HG02885 (cell line): Measurements from ENCODE around the gene LCE7A.

Experiments used
- ATAC-seq: cut with Tn5 transposase; IDR thresholded peaks from one replicate; pipeline ENCODE4 v1.9.1; 2021; ENCODE audit warnings: mild to moderate bottlenecking; ENCODE audit not compliant: unreplicated experiment, poor library complexity

LCE7A gene

GRCh38 chr1:152859696-152860095, at the start of gene LCE7A:
TSS of gene LCE7A (plus strand) at chr1:152859996. CDS start at chr1:152860698, 702 bp downstream.
- no peak for ATAC-seq

- ATAC-seq, result no peak
Measured at GRCh38 chr1:152811050-152811449, 48.7 kb upstream of the LCE7A start.

GRCh38 chr1:152811671-152812070, 48.1 kb upstream of the LCE7A start, which contains the start of gene LCE1B:
TSS of gene LCE1B (plus strand) at chr1:152811971. CDS start at chr1:152812447, 476 bp downstream.
- ATAC-seq, result no peak

GRCh38 chr1:152817309-152817708, 42.5 kb upstream of the LCE7A start:
- no peak for ATAC-seq

- no peak for ATAC-seq
Measured at GRCh38 chr1:152823294-152823693, 36.5 kb upstream of the LCE7A start.

- no peak for ATAC-seq
Measured at GRCh38 chr1:152824964-152825363, 34.8 kb upstream of the LCE7A start.

GRCh38 chr1:152827173-152827572, 32.6 kb upstream of the LCE7A start, which contains the start of gene LCE1A:
TSS of gene LCE1A (plus strand) at chr1:152827473. CDS start at chr1:152827473, 0 bp downstream.
- no peak for ATAC-seq

GRCh38 chr1:152836870-152837269, 22.9 kb upstream of the LCE7A start:
- no peak for ATAC-seq

- no peak for ATAC-seq
Measured at GRCh38 chr1:152842556-152842955, 17.2 kb upstream of the LCE7A start, which contains the start of gene LCE6A. TSS of gene LCE6A (plus strand) at chr1:152842856. CDS start at chr1:152843521, 665 bp downstream.

- no peak for ATAC-seq
Measured at GRCh38 chr1:152855661-152856060, 4.1 kb upstream of the LCE7A start.

- ATAC-seq, result no peak
Measured at GRCh38 chr1:152858062-152858461, 1.7 kb upstream of the LCE7A start.

GRCh38 chr1:152860129-152860528, 333 bp downstream of the LCE7A start:
- no peak for ATAC-seq

- ATAC-seq, result no peak
Measured at GRCh38 chr1:152861374-152861773, 1.6 kb downstream of the LCE7A start.

GRCh38 chr1:152864443-152864842, 4.6 kb downstream of the LCE7A start:
- no peak for ATAC-seq

GRCh38 chr1:152866321-152866720, 6.5 kb downstream of the LCE7A start:
- ATAC-seq, result no peak

- peak; percentile 78 for ATAC-seq
Measured at GRCh38 chr1:152869808-152870419, 10.1 kb downstream of the LCE7A start.

GRCh38 chr1:152870831-152871730, 11.3 kb downstream of the LCE7A start:
- no peak for ATAC-seq

- ATAC-seq, result peak; percentile 48
Measured at GRCh38 chr1:152871731-152872126, 11.9 kb downstream of the LCE7A start.

- ATAC-seq, result no peak
Measured at GRCh38 chr1:152873495-152873894, 13.7 kb downstream of the LCE7A start.

- ATAC-seq, result no peak
Measured at GRCh38 chr1:152876827-152877226, 17.0 kb downstream of the LCE7A start.

- ATAC-seq, result no peak
Measured at GRCh38 chr1:152878042-152878441, 18.2 kb downstream of the LCE7A start, which contains the start of gene SMCP. TSS of gene SMCP (plus strand) at chr1:152878322. CDS start at chr1:152884423, 6,101 bp downstream.
